Thyroid gland (tissue), 4 donors: Measurements from ENCODE around the gene ALLC. TPM values are rescaled to one million over a fixed set of nuclear protein-coding genes. Genes with fewer than 3 reads are reported as not detected.

Source experiments
- DNase-seq, 2 donors: peaks; one replicate each; pipeline ENCODE4 v3.0.0-alpha.2; 2019
- H3K27ac ChIP-seq, 3 donors: fragments of 200-600 bp; sonication (generic); 1 replicate in 2 of 3; 2 replicates in 1 of 3; pipeline ENCODE4 v1.5.1; 2016 to 2019; ENCODE audit warnings: mild to moderate bottlenecking in 1 of 3, moderate library complexity in 1 of 3
- H3K27me3 ChIP-seq: fragments of 200-600 bp; sonication (generic); one replicate; pipeline ENCODE4 v1.5.1; 2019
- H3K36me3 ChIP-seq, 2 donors: fragments of 200-600 bp; sonication (generic); one replicate each; pipeline ENCODE4 v1.5.1; 2016 to 2019
- H3K4me1 ChIP-seq, 2 donors: fragments of 200-600 bp; sonication (generic); one replicate each; pipeline ENCODE4 v1.5.1; 2017 to 2019
- H3K4me3 ChIP-seq, 3 donors: fragments of 200-600 bp; sonication (generic); replicated peaks in 1 of 3; 1 replicate in 2 of 3; 2 replicates in 1 of 3; pipeline ENCODE4 v1.5.1; 2016; ENCODE audit warnings: mild to moderate bottlenecking in 1 of 3
- H3K9me3 ChIP-seq: fragments of 200-600 bp; sonication (generic); one replicate; pipeline ENCODE4 v1.5.1; 2017
- POLR2A ChIP-seq, 2 donors: fragments of 450-650 bp; IDR thresholded peaks; one replicate each; pipeline ENCODE4 v1.6.1; 2017; ENCODE audit warnings: antibody characterized with exemption in 2 of 2, mild to moderate bottlenecking in 2 of 2, moderate library complexity in 1 of 2
- WGBS, 2 donors: methylation state at CpG; one replicate each; pipeline ENCODE4 v1.1.5; 2017; 5-methylcytosine and 5-hydroxymethylcytosine counted together
- intact Hi-C: fragments of 100-400 bp; cut with DNase I; formaldehyde crosslinking; loops from one replicate; pipeline ENCODE4 v1.15.1; 2023
- total RNA-seq, 4 donors: library from RNA; depleted of rRNA; stranded (reverse); fragments of >200 nt; gene quantifications; one replicate each; pipeline ENCODE4 v1.2.3, GENCODE V29; 2016
- TF ChIP-seq, protein P1 (sequence below), 6 experiments: fragments of 200-600 bp in 3 of 6; fragments of 450-650 bp in 3 of 6; sonication (generic) in 3 of 6; IDR thresholded peaks; one replicate each; pipeline ENCODE4 v1.5.1; 2016 to 2019; ENCODE audit warnings: antibody characterized with exemption in 6 of 6, mild to moderate bottlenecking in 2 of 6, inconsistent platforms in 1 of 6, moderate library complexity in 1 of 6

ALLC gene
- total RNA-seq, 4 donors from 2014 or later, result not detected

- Histone ChIP-seq H3K4me1 (peaks cover 0 to 7% of the 10 kb centered on the region in 2 donors), H3K9me3 (no peaks in the 10 kb centered on the region), H3K4me3 (no peak overlapping the region), H3K36me3 (no peaks in the 10 kb centered on the region), H3K27me3 (no peaks in the 10 kb centered on the region), H3K27ac (no peak overlapping the region)
- WGBS, 2 donors, result 26% methylated on average over 22 of the region's 22 CpGs
- no peak for DNase-seq
- TF ChIP-seq, protein P1, sequence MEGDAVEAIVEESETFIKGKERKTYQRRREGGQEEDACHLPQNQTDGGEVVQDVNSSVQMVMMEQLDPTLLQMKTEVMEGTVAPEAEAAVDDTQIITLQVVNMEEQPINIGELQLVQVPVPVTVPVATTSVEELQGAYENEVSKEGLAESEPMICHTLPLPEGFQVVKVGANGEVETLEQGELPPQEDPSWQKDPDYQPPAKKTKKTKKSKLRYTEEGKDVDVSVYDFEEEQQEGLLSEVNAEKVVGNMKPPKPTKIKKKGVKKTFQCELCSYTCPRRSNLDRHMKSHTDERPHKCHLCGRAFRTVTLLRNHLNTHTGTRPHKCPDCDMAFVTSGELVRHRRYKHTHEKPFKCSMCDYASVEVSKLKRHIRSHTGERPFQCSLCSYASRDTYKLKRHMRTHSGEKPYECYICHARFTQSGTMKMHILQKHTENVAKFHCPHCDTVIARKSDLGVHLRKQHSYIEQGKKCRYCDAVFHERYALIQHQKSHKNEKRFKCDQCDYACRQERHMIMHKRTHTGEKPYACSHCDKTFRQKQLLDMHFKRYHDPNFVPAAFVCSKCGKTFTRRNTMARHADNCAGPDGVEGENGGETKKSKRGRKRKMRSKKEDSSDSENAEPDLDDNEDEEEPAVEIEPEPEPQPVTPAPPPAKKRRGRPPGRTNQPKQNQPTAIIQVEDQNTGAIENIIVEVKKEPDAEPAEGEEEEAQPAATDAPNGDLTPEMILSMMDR (IDR thresholded peaks at IDR 0.05), result peak; percentile 41 to 67 (median 62)
- no peak for TF ChIP-seq POLR2A (IDR thresholded peaks at IDR 0.05)
- intact Hi-C loops, result no loop called here
Measured at GRCh38 chr2:3728104-3729054, 70.4 kb downstream of the ALLC start.

DNA sequence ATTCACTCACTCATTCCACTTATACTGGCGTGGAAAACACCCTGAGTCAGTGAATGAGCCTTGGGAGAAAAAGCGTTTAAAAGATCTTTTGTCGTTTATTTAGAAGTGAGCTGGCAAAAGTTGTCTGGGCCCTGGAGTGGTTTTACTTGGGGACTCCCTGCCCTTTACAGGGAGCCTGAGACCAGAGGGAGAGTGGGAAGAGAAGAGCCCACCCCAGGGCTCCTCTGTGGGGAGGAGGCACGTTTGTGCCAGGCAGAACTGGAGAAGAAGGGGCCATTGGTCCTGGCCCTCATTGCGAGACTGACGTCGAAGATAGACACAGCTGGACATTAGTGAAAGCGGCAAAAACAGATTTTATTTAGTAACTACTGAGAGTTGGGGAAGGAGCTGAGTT, 71.1 kb downstream of the ALLC start:
- Histone ChIP-seq H3K4me1 (peaks cover 0 to 7% of the 10 kb centered on the region in 2 donors), H3K27ac (no peak overlapping the region), H3K9me3 (no peaks in the 10 kb centered on the region), H3K4me3 (no peak overlapping the region), H3K27me3 (no peaks in the 10 kb centered on the region), H3K36me3 (no peaks in the 10 kb centered on the region)
- no peak for DNase-seq
- intact Hi-C loops, result no loop called here
- 79 to 81% methylated on average over 8 of the region's 8 CpGs for WGBS, 2 donors
- TF ChIP-seq, protein P1 (IDR thresholded peaks at IDR 0.05), result no peak
- no peak for TF ChIP-seq POLR2A (IDR thresholded peaks at IDR 0.05)

DNA sequence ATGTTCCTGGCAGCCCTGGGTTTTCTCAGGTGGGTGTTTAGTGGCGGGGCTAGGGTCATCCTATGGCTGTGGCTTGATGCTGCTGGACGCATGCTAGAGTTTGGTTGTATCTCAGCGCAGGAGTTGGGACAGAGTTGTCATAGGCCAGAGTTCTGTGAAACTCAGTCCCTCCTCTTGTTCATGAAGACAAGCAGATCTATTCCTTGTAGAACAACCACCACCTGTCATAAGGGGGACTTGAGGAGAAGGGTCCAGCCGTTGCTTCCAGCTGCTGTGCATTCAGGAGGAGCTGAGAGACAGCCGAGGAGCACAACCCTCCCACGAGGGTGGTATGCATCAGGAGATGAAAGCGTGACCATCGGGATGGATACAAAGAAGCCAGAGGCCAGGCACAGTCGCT, 71.8 kb downstream of the ALLC start:
- Histone ChIP-seq H3K27ac (no peak overlapping the region), H3K4me1 (peaks cover 0 to 7% of the 10 kb centered on the region in 2 donors), H3K4me3 (no peak overlapping the region), H3K27me3 (no peaks in the 10 kb centered on the region), H3K9me3 (no peaks in the 10 kb centered on the region), H3K36me3 (no peaks in the 10 kb centered on the region)
- intact Hi-C loops, result no loop called here
- no peak for DNase-seq
- 88 to 93% methylated on average over 8 of the region's 9 CpGs for WGBS, 2 donors
- no peak for TF ChIP-seq POLR2A (IDR thresholded peaks at IDR 0.05)
- TF ChIP-seq, protein P1 (IDR thresholded peaks at IDR 0.05), result no peak

DNA sequence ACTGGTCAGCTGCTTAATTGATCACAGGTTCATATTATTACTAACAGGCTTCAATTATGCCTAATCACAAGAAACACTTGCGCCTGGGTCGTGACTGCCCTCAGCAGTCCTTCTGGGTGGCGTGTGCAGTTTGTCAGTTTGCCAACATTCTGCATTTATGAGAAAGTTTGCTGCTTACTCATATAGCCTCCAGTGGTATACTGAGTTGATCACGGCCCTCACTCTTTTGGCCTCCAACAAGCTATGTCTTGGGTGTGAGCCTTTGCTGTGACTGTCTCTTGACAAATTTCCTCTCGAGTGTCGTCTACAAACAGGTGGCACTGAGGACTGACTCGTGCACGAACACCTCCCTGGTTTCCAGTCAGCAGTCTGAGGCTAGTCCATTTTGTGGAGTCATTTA, 72.6 kb downstream of the ALLC start:
- Histone ChIP-seq H3K9me3 (no peaks in the 10 kb centered on the region), H3K27ac (no peak overlapping the region), H3K36me3 (no peaks in the 10 kb centered on the region), H3K4me3 (no peak overlapping the region), H3K4me1 (peaks cover 0 to 7% of the 10 kb centered on the region in 2 donors), H3K27me3 (no peaks in the 10 kb centered on the region)
- DNase-seq, result no peak
- 89 to 93% methylated on average over 8 of the region's 8 CpGs for WGBS, 2 donors
- TF ChIP-seq POLR2A (IDR thresholded peaks at IDR 0.05), result no peak
- TF ChIP-seq, protein P1 (IDR thresholded peaks at IDR 0.05), result no peak
- intact Hi-C loops, result no loop called here

DNA sequence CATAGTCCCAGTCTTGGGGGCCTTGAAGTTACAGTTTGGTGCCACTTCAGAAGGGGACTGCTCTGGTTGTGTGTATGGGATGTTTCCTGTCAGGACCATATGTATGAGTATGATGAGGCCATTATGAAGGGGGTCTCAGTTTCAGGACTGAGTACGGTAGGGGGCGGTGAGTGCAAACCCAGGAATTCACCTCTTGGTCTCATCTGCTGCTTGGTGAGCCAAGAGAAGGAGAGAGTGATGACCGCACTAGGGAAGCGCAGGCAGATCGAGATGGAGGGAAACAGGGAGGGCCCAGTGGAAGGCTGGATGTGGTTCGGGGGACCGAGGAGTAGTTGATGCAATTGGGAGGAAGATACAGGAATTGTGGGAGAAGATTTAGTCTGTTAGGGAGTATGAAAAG, 73.8 kb downstream of the ALLC start:
- H3K9me3 ChIP-seq, result no peaks in the 10 kb centered on the region
- peaks cover 0 to 7% of the 10 kb centered on the region in 2 donors for H3K4me1 ChIP-seq
- H3K27me3 ChIP-seq, result no peaks in the 10 kb centered on the region
- no peaks in the 10 kb centered on the region for H3K36me3 ChIP-seq
- no peak for DNase-seq
- no peak for TF ChIP-seq POLR2A (IDR thresholded peaks at IDR 0.05)
- TF ChIP-seq, protein P1 (IDR thresholded peaks at IDR 0.05), result no peak
- no peak overlapping the region for H3K4me3 ChIP-seq
- H3K27ac ChIP-seq, result no peak overlapping the region
- intact Hi-C loops, result no loop called here
- 95 to 97% methylated on average over 7 of the region's 7 CpGs for WGBS, 2 donors
